Lower leg skin (tissue), 4 donors: ENCODE data around the gene NBEA. TPM values are rescaled to one million over a fixed set of nuclear protein-coding genes. Genes with fewer than 3 reads are reported as not detected.

ENCODE experiments used
- DNase-seq, 2 donors: peaks; one replicate each; pipeline ENCODE4 v3.0.0-alpha.2; 2019; ENCODE audit warnings: low spot score in 2 of 2
- H3K4me3 ChIP-seq: fragments of 200-600 bp; sonication (generic); 2 replicates; pipeline ENCODE4 v1.5.1; 2017; ENCODE audit warnings: mild to moderate bottlenecking, low read depth; ENCODE audit not compliant: poor library complexity, severe bottlenecking
- POLR2A ChIP-seq, 2 donors: fragments of 450-650 bp; IDR thresholded peaks; one replicate each; pipeline ENCODE4 v1.6.1; 2016 to 2017; ENCODE audit warnings: antibody characterized with exemption in 2 of 2, mild to moderate bottlenecking in 1 of 2, moderate library complexity in 1 of 2
- WGBS, 2 donors: methylation state at CpG; one replicate each; pipeline ENCODE4 v1.1.5; 2018; 5-methylcytosine and 5-hydroxymethylcytosine counted together
- intact Hi-C: fragments of 100-400 bp; cut with DNase I; formaldehyde crosslinking; loops from one replicate; pipeline ENCODE4 v1.15.0; 2023; ENCODE audit warnings: low total_unique reads
- total RNA-seq, 4 donors: library from RNA; depleted of rRNA; stranded (reverse); fragments of >200 nt; gene quantifications; one replicate each; pipeline ENCODE4 v1.1.0, GENCODE V29; 2016
- TF ChIP-seq, protein P1 (sequence below), 3 donors: fragments of 450-650 bp; IDR thresholded peaks; one replicate each; pipeline ENCODE4 v1.5.1; 2016; ENCODE audit warnings: antibody characterized with exemption in 3 of 3, mild to moderate bottlenecking in 3 of 3, moderate library complexity in 2 of 3

NBEA gene
- total RNA-seq, 4 donors from 2014 or later: 1.5 to 4.5 (median 3.7) TPM

- DNase-seq: no peak
- intact Hi-C loops: no loop called here
- H3K4me3 ChIP-seq: no peak overlapping the region
- WGBS, 2 donors: 81 to 91% methylated on average over 7 of the region's 7 CpGs
- TF ChIP-seq, protein P1, sequence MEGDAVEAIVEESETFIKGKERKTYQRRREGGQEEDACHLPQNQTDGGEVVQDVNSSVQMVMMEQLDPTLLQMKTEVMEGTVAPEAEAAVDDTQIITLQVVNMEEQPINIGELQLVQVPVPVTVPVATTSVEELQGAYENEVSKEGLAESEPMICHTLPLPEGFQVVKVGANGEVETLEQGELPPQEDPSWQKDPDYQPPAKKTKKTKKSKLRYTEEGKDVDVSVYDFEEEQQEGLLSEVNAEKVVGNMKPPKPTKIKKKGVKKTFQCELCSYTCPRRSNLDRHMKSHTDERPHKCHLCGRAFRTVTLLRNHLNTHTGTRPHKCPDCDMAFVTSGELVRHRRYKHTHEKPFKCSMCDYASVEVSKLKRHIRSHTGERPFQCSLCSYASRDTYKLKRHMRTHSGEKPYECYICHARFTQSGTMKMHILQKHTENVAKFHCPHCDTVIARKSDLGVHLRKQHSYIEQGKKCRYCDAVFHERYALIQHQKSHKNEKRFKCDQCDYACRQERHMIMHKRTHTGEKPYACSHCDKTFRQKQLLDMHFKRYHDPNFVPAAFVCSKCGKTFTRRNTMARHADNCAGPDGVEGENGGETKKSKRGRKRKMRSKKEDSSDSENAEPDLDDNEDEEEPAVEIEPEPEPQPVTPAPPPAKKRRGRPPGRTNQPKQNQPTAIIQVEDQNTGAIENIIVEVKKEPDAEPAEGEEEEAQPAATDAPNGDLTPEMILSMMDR (IDR thresholded peaks at IDR 0.05): no peak
- no peak for TF ChIP-seq POLR2A (IDR thresholded peaks at IDR 0.05)
Observed at GRCh38 chr13:35472323-35472881, 530.3 kb downstream of the NBEA start.

DNA sequence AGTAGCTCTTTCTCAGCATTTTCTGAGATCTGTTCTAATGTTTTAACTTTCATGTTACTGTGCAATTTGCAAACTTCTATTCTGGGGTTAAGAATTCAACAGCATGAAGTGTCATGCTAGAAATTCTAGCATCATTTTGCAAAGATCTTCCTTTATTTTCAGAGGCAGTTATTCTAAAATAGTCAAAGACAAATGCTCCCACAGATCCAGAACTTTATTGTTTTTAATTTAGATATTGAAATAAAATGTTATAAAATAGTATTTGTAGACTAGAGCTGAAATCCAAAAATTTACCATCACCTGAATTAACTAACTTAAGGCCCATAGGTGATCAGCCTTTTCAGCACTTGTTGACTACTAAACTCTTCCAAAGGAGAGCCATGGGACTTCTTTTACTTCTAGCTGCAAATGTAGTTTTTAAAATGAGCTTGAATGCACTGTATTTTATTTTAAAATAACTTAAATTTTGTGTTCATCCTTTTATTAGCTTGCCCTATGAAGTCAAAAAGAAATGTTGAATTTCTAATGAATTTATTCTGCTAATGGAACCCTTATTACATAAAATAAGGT lies 531.2 kb downstream of the NBEA start:
- H3K4me3 ChIP-seq: no peak overlapping the region
- no peak for TF ChIP-seq POLR2A (IDR thresholded peaks at IDR 0.05)
- TF ChIP-seq, protein P1 (IDR thresholded peaks at IDR 0.05): no peak
- intact Hi-C loops: no loop called here
- no peak for DNase-seq

GRCh38 chr13:35473802-35474201 lies 531.7 kb downstream of the NBEA start:
- DNase-seq: no peak
- 75 to 86% methylated on average over 2 of the region's 2 CpGs for WGBS, 2 donors
- intact Hi-C loops: no loop called here
- H3K4me3 ChIP-seq: no peak overlapping the region
- TF ChIP-seq, protein P1 (IDR thresholded peaks at IDR 0.05): no peak
- TF ChIP-seq POLR2A (IDR thresholded peaks at IDR 0.05): no peak

GRCh38 chr13:35474496-35475211 lies 532.6 kb downstream of the NBEA start:
- intact Hi-C loops: no loop called here
- no peak for DNase-seq
- WGBS, 2 donors: 22 to 27% methylated on average over 17 of the region's 17 CpGs
- TF ChIP-seq, protein P1 (IDR thresholded peaks at IDR 0.05): no peak
- no peak for TF ChIP-seq POLR2A (IDR thresholded peaks at IDR 0.05)
- no peak overlapping the region for H3K4me3 ChIP-seq

DNA sequence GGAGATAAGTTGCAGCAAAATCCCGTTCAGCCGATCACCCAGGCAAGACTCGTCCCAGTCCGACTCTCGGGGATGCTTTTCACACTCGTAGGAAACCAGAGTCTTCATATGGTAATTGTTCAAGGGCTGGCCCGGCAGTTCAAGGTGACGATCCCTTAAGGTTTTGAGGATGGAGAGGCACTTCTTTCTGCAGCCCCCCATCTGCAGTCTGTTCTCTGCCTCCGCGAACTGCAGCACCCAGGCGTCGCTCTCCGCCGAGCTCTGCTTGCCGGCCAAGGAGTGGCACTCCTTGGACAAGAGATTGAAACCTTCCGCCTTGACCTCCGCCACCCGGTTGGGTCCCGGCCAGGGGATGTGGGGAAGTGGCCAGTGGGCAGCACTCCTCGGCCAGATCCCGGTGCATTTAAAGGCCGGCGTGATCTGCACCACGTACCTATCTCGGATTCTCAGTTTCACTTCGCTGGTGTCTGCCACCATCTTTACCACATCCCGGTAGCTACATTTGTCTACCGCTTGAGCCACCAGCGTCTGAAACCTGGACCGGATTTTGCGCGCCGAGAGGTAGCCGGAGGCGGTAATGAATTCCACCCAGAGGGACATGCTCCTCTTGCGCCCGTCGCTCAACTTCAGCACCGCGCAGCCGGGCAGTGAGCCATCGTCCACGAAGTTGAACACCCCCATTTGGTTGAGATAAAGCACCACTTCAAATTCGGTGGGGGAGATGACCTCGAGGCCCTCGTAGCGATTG lies 533.3 kb downstream of the NBEA start:
- no peak for TF ChIP-seq POLR2A (IDR thresholded peaks at IDR 0.05)
- TF ChIP-seq, protein P1 (IDR thresholded peaks at IDR 0.05): no peak
- 3 to 17% methylated on average over 45 to 47 of the region's 47 CpGs for WGBS, 2 donors
- no peak for DNase-seq
- intact Hi-C loops: no loop called here
- peak overlapping the region; percentile 39 for H3K4me3 ChIP-seq
